NCI-H146 treated with DMSO at 0.1 percent for 48 hours (cell line): Measurements from ENCODE around the gene CREB3L1.
"Not testable (repeated sequence)": the region's sequence is repeated elsewhere in the genome, so short reads cannot be mapped to it uniquely, and the experiment has no call there.

Experiments
- DNase-seq: peaks from one replicate; lab custom pipeline; 2025; ENCODE audit not compliant: unreplicated experiment; lab: John Stamatoyannopoulos, UW

CREB3L1 gene

GRCh38 chr11:46295312-46296058, 18.0 kb downstream of the CREB3L1 start:
- DNase-seq = no peak

- DNase-seq = no peak
Measured at GRCh38 chr11:46296059-46296527, 18.6 kb downstream of the CREB3L1 start.

GRCh38 chr11:46296528-46297448, 19.3 kb downstream of the CREB3L1 start:
- peak; percentile 39 for DNase-seq

DNA sequence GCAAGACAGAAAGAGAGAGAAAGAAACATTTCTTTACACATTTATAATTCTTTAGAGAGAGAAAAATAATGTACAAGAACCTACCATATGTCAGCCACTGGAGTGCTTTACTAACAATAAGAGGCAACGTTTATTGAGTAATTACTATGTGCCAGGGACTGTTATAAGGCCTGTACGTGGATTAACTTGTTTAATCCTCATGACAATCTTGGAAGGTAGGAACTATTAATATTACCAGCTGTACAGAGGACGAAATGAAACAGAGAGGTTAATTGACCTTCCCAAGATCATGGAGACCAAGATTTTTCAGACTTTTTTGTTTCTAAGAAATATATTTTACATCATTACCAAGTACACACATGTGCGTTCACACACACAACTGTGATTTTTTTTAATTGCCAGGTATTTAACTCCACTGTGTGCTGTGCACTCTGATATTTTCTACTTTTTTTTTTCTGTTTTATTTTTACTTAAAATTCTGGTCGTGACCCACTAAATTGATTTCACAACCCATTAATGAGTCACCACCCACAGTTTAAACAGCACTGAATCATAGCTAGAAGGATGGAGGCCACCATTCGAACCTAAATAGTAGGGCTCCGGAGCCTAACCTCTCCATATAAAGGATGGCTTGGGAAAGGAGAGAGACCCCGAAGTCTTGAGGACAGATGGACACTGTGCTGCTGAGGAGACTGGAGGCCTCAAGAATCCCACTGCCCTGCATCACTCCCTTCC, 21.4 kb downstream of the CREB3L1 start:
- DNase-seq = no peak

DNA sequence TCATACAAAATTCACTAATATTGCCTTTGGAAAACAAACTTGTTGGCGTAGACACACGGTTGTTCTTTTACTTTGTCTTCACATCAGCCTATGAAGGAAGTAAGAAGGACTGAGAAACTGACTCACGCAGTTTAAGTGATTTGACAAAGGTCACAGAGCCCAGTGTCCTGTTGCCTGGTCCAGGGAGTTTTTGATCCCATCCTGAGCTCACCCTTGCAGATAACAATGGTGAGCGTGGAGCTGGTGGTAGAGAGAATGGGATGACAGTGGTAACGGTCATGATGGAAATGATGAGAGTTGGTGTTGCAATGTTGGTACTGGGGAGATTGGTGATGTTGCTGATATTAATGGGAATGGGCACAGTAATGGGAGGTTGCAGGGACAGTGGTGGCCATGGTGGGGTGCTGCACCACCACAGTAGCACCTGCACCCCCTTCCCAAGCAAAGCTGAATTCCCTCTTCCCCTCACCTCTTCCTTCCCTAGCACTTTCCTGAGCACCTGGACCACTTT, 22.0 kb downstream of the CREB3L1 start:
- no peak for DNase-seq

DNA sequence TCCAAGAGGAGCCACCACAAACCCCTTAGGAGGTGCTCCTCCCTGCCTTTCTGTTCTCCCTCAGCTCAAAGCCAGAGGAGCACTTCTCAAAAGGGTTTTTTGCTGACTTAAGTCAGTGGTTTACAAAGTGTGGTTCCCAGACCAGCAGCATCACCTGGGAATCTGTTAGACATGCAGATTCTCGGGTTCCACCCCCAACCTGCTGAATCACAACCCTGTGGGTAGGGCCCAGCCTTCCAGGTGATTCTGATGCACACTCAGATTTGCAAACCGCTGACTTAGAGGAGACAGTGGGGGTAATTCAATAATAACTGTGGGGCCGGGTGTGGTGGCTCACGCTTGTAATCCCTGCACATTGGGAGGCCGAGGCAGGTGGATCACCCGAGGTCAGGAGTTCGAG, 22.8 kb downstream of the CREB3L1 start:
- DNase-seq = no peak

DNA sequence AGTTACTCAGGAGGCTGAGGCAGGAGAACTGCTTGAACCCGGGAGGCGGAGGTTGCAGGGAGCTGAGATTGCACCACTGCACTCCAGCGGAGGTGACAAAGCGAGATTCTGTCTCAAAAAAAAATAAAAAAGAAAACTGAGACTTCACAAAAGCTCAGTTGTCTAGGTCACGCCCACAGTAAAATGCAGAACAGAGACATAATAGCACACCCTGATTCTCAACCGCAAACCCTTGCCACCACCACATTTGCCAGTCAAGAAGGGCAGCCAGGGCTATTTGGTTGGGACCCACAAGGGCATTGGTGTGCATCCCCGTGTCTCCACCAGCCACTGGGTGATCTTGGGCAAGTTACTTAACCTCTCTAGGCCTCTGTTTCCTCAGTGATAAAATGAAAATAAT, 25.4 kb downstream of the CREB3L1 start:
- no peak for DNase-seq

GRCh38 chr11:46304036-46304435, 26.6 kb downstream of the CREB3L1 start:
- not testable (repeated sequence) for DNase-seq

DNA sequence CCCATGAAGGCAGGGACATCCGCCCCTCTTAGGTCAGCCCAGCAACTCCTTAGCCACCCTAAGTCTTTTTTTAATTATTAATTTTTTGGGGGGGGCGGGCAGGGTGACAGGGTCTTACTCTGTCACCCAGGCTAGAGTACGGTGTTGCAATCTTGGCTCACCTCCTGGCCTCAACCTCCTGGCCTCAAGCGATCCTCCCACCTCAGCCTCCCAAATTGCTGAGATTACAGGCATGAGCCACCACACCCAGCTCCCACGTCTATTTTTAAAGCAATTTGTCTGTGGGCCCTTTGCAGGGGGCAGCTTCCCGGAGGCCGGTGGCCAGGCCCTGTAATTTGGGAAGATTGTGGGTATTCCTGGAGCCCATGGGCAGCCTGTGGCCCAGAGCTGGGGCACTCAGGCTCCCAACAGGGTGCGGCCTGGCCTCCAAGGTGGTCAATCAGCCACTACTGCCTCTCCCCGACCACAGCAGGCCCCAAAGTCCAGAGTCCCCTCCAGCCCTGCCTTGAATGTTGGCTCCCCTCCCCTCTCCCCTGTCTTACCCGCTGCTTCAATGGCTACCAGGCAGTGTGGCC, 27.2 kb downstream of the CREB3L1 start:
- no peak for DNase-seq

DNA sequence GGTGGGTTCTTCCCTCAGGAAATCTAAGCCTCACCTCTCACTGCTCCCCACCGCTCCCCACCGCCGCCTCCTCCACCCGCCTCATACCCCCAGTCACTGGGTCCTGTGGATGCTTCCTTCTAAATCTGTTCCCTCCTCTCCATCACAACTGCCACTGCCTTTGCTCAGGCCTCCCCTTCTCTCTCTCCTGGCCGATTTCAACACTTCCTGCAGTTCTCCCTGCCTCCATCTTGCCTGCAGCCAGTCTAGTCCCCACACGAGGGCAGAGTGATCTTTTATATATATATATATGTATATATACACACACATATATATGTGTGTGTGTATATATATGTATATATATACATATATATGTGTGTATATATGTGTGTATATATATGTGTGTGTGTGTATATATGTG, 27.8 kb downstream of the CREB3L1 start:
- DNase-seq = no peak

DNA sequence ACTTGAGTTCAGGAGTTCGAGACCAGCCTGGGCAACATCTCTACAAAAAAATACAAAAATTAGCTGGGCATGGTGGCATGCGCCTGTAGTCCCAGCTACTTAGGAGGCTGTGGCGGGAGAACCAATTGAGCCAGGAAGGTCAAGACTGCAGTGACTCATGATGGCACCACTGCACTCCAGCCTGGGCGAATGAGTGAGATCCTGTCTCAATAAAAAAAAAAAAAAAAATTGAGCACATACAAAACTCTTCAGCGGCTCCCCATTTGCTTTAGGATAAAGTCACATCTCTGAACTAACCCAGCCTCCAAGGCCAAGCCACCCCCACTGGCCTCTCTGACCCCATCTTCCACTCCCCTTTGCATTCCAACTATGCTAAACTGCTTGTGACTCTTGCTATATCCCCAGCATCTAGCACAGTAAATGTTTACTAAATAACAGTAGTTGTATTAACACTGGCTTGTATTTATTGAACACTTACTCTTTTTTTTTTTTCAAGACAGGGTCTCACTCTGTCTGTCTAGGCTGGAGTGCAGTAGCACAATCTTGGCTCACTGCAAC, 28.9 kb downstream of the CREB3L1 start:
- no peak for DNase-seq

DNA sequence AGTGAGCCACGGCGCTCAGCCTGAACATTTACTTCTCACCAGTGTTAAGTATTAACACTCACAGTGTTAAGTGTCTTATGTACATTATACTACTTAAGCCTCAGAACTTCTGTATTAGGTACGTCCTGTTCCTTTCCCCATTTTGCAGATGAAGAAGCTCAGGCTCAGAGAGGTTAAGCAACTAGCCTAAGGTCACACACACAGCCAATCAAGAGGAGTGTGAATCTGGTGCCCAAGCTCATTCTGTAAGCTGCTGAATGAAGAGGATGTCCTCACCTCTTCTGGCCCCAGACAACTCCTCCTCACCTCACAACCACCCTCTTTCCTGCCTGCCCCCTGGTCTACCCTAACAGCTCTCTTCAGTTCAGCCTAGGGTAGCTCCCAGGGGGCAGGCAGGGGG, 29.9 kb downstream of the CREB3L1 start:
- no peak for DNase-seq

GRCh38 chr11:46307785-46308341, 30.4 kb downstream of the CREB3L1 start:
- no peak for DNase-seq

DNA sequence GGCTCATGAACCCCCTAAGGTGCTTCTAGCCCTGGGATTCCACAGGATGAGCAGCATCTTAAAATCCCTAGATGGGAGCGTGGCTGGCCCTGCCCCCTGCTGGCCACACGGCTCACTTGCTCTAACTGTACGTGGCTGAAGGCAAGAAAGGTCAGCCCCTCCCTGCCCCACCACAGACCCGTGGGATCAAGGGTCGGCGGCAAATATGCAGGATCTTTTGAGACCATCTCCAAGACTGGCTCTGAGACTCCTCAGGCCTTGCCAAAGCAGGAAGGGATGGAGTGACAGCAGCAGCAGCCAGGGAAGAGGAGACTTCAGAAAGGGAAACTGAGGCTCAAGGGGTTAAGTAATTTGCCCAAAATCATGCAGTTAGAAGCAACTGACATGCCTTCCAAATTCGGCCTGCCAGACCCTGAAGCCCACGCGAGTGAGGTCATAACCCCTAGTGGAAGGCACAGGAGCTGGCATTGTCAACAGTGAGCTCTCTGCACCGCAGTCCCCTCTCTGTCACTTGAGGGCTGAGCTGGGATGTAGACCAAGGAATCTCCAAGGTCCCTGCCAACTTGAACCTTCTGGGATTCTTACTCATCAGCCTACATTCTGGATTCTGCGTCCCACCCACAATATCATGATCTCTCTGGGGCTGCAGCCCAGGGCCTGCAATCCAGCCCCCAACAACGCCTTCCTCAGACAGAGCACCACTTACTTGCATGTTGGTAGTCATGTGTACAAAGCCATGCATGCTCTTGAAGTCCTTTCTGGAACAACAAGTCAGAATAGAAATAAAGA, 31.4 kb downstream of the CREB3L1 start:
- DNase-seq = peak; percentile 48

GRCh38 chr11:46309814-46310259, 32.4 kb downstream of the CREB3L1 start:
- no peak for DNase-seq

GRCh38 chr11:46315033-46315738, 37.7 kb downstream of the CREB3L1 start:
- peak; percentile 73 for DNase-seq

DNA sequence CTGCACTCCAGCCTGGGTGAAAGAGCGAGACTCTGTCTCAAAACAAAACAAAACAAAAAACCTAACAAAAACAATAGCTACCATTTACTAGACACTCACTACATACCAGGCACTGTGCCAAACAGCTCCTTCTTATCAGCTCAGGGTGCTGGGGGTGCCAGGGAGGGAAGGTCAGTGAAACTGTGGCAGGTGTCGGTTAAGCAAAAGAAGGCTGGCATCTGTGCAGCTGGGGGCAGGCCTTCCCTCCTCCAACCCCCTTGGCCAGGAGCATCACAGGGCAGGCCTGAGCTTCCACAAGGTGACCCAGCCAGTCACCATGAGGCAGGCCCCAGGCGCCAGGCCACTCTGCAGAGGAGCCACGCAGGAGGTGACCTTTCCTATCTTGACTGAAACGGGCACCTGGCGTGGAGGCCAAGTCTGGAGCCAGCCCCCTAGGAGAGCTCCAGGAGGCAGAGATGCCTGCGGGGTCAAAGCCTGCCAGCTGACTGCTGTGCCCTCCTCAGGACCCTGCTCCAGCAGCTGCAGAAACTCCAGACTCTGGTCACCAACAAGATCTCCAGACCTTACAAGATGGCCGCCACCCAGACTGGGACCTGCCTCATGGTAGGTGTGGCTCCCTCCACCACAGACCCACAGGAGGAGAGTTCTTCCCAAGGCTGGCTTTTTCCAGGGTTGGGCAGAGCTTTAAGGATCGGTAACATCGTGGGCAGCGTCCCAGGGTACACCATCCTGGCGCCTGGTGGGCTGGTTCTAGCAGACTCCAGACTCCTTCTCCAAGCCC, 38.5 kb downstream of the CREB3L1 start:
- DNase-seq = no peak

GRCh38 chr11:46319074-46319453, 41.6 kb downstream of the CREB3L1 start:
- DNase-seq = no peak
